A549 (cell line): Measurements from ENCODE around the gene DTWD1. TPM values are rescaled to one million over a fixed set of nuclear protein-coding genes. Genes with fewer than 3 reads are reported as not detected.

Experiments
- ATAC-seq, 2 experiments: fragments of 200-7000 bp in 1 of 2; fragments of >200 bp in 1 of 2; cut with Nextera tagmentation in 1 of 2; cut with Tn5 transposase in 1 of 2; 3 replicates each; pipeline versions ENCODE4 v1.8.0 to v1.9.1; 2018 to 2020; ENCODE audit warnings: mild to moderate bottlenecking in 1 of 2, moderate library complexity in 1 of 2
- CTCF ChIA-PET: fragments of 300-600 bp; sonication (Branson Sonifier 250); formaldehyde crosslinking; extraction: SDS; loops from one replicate; lab custom pipeline; 2021; ENCODE audit warnings: antibody characterized with exemption, inconsistent platforms; lab: Yijun Ruan, JAX
- POLR2A ChIA-PET: fragments of 350-600 bp; formaldehyde crosslinking; extraction: SDS; loops from one replicate; lab custom pipeline; 2021; ENCODE audit warnings: antibody characterized with exemption, inconsistent platforms; lab: Yijun Ruan, JAX
- DNase-seq, 2 experiments: peaks; one replicate each; pipeline versions ENCODE4 v3.0.0 to v3.0.0-alpha.2; 2011 to 2016; ENCODE audit warnings: low read depth in 1 of 2, low spot score in 1 of 2
- FAIRE-seq: peaks from 2 replicates; lab custom pipeline; 2011; peaks lifted over from hg19 to GRCh38; lab: Jason Lieb, UNC
- H3K27ac ChIP-seq, 2 experiments: fragments of >200 bp; sonication (Bioruptor Twin); formaldehyde crosslinking; 3 replicates each; pipeline ENCODE4 v1.5.1; 2016 to 2017
- H3K4me1 ChIP-seq: fragments of >200 bp; sonication (Bioruptor Twin); formaldehyde crosslinking; 3 replicates; pipeline ENCODE4 v1.6.1; 2016
- H3K4me2 ChIP-seq: fragments of >200 bp; sonication (Bioruptor Twin); formaldehyde crosslinking; 3 replicates; pipeline ENCODE4 v1.6.1; 2016
- H3K4me3 ChIP-seq: fragments of >200 bp; sonication (Bioruptor Twin); formaldehyde crosslinking; 3 replicates; pipeline ENCODE4 v1.5.1; 2016
- H3K9me3 ChIP-seq: fragments of >200 bp; sonication (Bioruptor Twin); formaldehyde crosslinking; 3 replicates; pipeline ENCODE4 v1.6.1; 2016
- ATOH8 ChIP-seq: fragments of 250-450 bp; sonication (Bioruptor Pico); IDR thresholded peaks from 2 replicates; pipeline ENCODE4 v1.5.0; 2020; ENCODE audit warnings: low read depth, mild to moderate bottlenecking, moderate library complexity
- CBX2 ChIP-seq: fragments of 200-600 bp; sonication (generic); IDR thresholded peaks from 2 replicates; pipeline ENCODE4 v1.6.1; 2016; ENCODE audit warnings: low read depth, mild to moderate bottlenecking, borderline replicate concordance
- CBX8 ChIP-seq: fragments of 200-600 bp; sonication (generic); IDR thresholded peaks from 2 replicates; pipeline ENCODE4 v1.6.1; 2016
- CEBPB ChIP-seq, 2 experiments: fragments of >200 bp in 1 of 2; sonication (Bioruptor Twin) in 1 of 2; formaldehyde crosslinking in 1 of 2; IDR thresholded peaks; 2 replicates each; pipeline ENCODE4 v1.6.1; 2012 to 2016
- CHD2 ChIP-seq: fragments of 150-350 bp; IDR thresholded peaks from 2 replicates; pipeline ENCODE4 v1.6.1; 2014; ENCODE audit warnings: low read length; ENCODE audit not compliant: partially characterized antibody
- CHD4 ChIP-seq: fragments of 200-600 bp; sonication (generic); IDR thresholded peaks from 2 replicates; pipeline ENCODE4 v1.6.1; 2016; ENCODE audit warnings: antibody characterized with exemption, mild to moderate bottlenecking, borderline replicate concordance
- E2F6 ChIP-seq: IDR thresholded peaks from 2 replicates; pipeline ENCODE4 v1.6.1; 2012; ENCODE audit warnings: low read depth, borderline replicate concordance
- FOSB ChIP-seq: fragments of 250-450 bp; sonication (Bioruptor Pico); IDR thresholded peaks from 2 replicates; pipeline ENCODE4 v1.5.0; 2020; ENCODE audit warnings: mild to moderate bottlenecking, moderate library complexity
- FOSL2 ChIP-seq, 2 experiments: fragments of 450-650 bp in 1 of 2; fragments of >200 bp in 1 of 2; sonication (Bioruptor Twin) in 1 of 2; formaldehyde crosslinking; IDR thresholded peaks; 2 replicates each; pipeline versions ENCODE4 v1.5.0 to v1.6.1; 2016 to 2020; ENCODE audit warnings: mild to moderate bottlenecking in 1 of 2, moderate library complexity in 1 of 2
- GATA3 ChIP-seq: IDR thresholded peaks from 2 replicates; pipeline ENCODE4 v1.6.1; 2012; ENCODE audit warnings: borderline replicate concordance
- HES2 ChIP-seq: fragments of >200 bp; sonication (Bioruptor Twin); formaldehyde crosslinking; IDR thresholded peaks from 2 replicates; pipeline ENCODE4 v1.6.1; 2016
- HOXB13 ChIP-seq: fragments of 250-450 bp; sonication (Bioruptor Pico); IDR thresholded peaks from 2 replicates; pipeline ENCODE4 v1.5.0; 2020; ENCODE audit warnings: low read depth, mild to moderate bottlenecking, moderate library complexity
- JUN ChIP-seq, 2 experiments: fragments of >200 bp; sonication (Bioruptor Twin); formaldehyde crosslinking; IDR thresholded peaks; 2 replicates in 1 of 2; 3 replicates in 1 of 2; pipeline ENCODE4 v1.6.1; 2016 to 2017
- JUNB ChIP-seq: fragments of >200 bp; sonication (Bioruptor Twin); formaldehyde crosslinking; IDR thresholded peaks from 2 replicates; pipeline ENCODE4 v1.6.1; 2016
- KDM5A ChIP-seq: fragments of 200-600 bp; sonication (generic); IDR thresholded peaks from 2 replicates; pipeline ENCODE4 v1.6.1; 2016; ENCODE audit warnings: antibody characterized with exemption, mild to moderate bottlenecking
- MAFK ChIP-seq: fragments of 450-650 bp; IDR thresholded peaks from 2 replicates; pipeline ENCODE4 v1.6.1; 2014; ENCODE audit not compliant: partially characterized antibody
- MAX ChIP-seq: IDR thresholded peaks from 2 replicates; pipeline ENCODE4 v1.6.1; 2012
- MYC ChIP-seq: IDR thresholded peaks from 2 replicates; pipeline ENCODE4 v1.6.1; 2012; ENCODE audit warnings: mild to moderate bottlenecking, inconsistent platforms, low read length, improper control_type of control experiment, borderline replicate concordance
- NPAS2 ChIP-seq: fragments of 250-450 bp; sonication (Bioruptor Pico); IDR thresholded peaks from 2 replicates; pipeline ENCODE4 v1.8.0; 2022; ENCODE audit warnings: mild to moderate bottlenecking, moderate library complexity, borderline replicate concordance
- POLR2A ChIP-seq: IDR thresholded peaks from 2 replicates; pipeline ENCODE4 v1.6.1; 2012; ENCODE audit warnings: mild to moderate bottlenecking, low read length
- POLR2AphosphoS2 ChIP-seq: conservative IDR thresholded peaks from 2 replicates; pipeline ENCODE4 v1.6.1; 2012; ENCODE audit warnings: low read length, improper control_type of control experiment, inconsistent platforms
- RAD21 ChIP-seq, 2 experiments: fragments of >200 bp in 1 of 2; sonication (Bioruptor Twin) in 1 of 2; formaldehyde crosslinking in 1 of 2; IDR thresholded peaks in 1 of 2; conservative IDR thresholded peaks in 1 of 2; 2 replicates in 1 of 2; 3 replicates in 1 of 2; pipeline ENCODE4 v1.6.1; 2012 to 2018; ENCODE audit warnings: inconsistent platforms in 1 of 2
- RCOR1 ChIP-seq: fragments of 150-350 bp; IDR thresholded peaks from 2 replicates; pipeline ENCODE4 v1.6.1; 2014; ENCODE audit warnings: antibody characterized with exemption, low read length, low read depth
- RFX5 ChIP-seq: fragments of 450-650 bp; IDR thresholded peaks from 2 replicates; pipeline ENCODE4 v1.7.1; 2014; ENCODE audit warnings: antibody characterized with exemption, mild to moderate bottlenecking, moderate library complexity
- TFCP2L1 ChIP-seq: fragments of 250-450 bp; sonication (Bioruptor Pico); IDR thresholded peaks from 2 replicates; pipeline ENCODE4 v1.5.0; 2021; ENCODE audit warnings: mild to moderate bottlenecking
- TP53 ChIP-seq: fragments of 250-450 bp; sonication (Bioruptor Pico); IDR thresholded peaks from 2 replicates; pipeline ENCODE4 v1.5.0; 2021; ENCODE audit warnings: mild to moderate bottlenecking, moderate library complexity
- ZC3H11A ChIP-seq: fragments of 450-650 bp; IDR thresholded peaks from 2 replicates; pipeline ENCODE4 v1.6.1; 2014; ENCODE audit warnings: antibody characterized with exemption, mild to moderate bottlenecking
- ZFP36 ChIP-seq: fragments of 450-650 bp; IDR thresholded peaks from 2 replicates; pipeline ENCODE4 v1.6.1; 2014; ENCODE audit warnings: borderline replicate concordance; ENCODE audit not compliant: partially characterized antibody
- WGBS: methylation state at CpG from one replicate; pipeline ENCODE4 v1.1.6; 2017; ENCODE audit errors: missing lambda C conversion rate; 5-methylcytosine and 5-hydroxymethylcytosine counted together
- polyA plus RNA-seq, 4 experiments: library from polyadenylated mRNA; depleted of rRNA in 3 of 4; stranded (reverse); fragments of >200 nt; fragmentation: RNase III in 1 of 4; extraction: RNeasy Plus Mini Kit Qiagen cat#74134 plus additional on column Dnase treatment in 1 of 4; gene quantifications; 2 replicates in 3 of 4; 3 replicates in 1 of 4; pipeline ENCODE4 v1.2.3, GENCODE V29; 2011 to 2017

DTWD1 gene
- polyA plus RNA-seq, 2 of the 4 experiments (the other 2 are of a cell fraction) = 17.3 to 24.3 TPM

- Histone ChIP-seq H3K4me1 (peaks cover 23% of the 10 kb centered on the region), H3K9me3 (no peaks in the 10 kb centered on the region), H3K4me3 (no peak overlapping the region), H3K4me2 (peak overlapping the region; percentile 52), H3K27ac (peak overlapping the region; percentile 39 to 65; a peak in 5 of 6 replicates)
- 83% methylated on average over 1 of the region's 1 CpG for WGBS
- DNase-seq (no peak), ATAC-seq (no peak), FAIRE-seq (no peak)
- no peak for TF ChIP-seq FOSL2 (IDR thresholded peaks at IDR 0.05)
- TF ChIP-seq FOSL2 (CRISPR knock-in tag; IDR thresholded peaks at IDR 0.05) = no peak
- no peak for TF ChIP-seq HOXB13
- TF ChIP-seq MYC = no peak
- no peak for TF ChIP-seq RFX5
- TF ChIP-seq POLR2AphosphoS2 = no peak
- no peak for TF ChIP-seq TFCP2L1
- TF ChIP-seq ZC3H11A = no peak
- no peak for TF ChIP-seq ATOH8 (CRISPR knock-in tag)
- TF ChIP-seq MAX = no peak
- no peak for TF ChIP-seq ZFP36
- no peak for TF ChIP-seq CHD2
- ChIA-PET CTCF (interaction anchor here (0.6 kb wide), 1 partner anchor 17 kb away, joined by 3 read pairs; no protein-coding TSS in a partner anchor), POLR2A (no interaction called here)
Observed at GRCh38 chr15:49674370-49674769, 53.5 kb downstream of the DTWD1 start.

- FAIRE-seq = no peak
- H3K4me1 ChIP-seq = peaks cover 23% of the 10 kb centered on the region
- peak overlapping the region; percentile 52 for H3K4me2 ChIP-seq
- H3K9me3 ChIP-seq = no peaks in the 10 kb centered on the region
- POLR2A ChIA-PET = no interaction called here
- peak; percentile 18 to 73 for DNase-seq
- TF ChIP-seq CBX2 = no peak
- TF ChIP-seq FOSL2 (IDR thresholded peaks at IDR 0.05) = 0 out of 2 replicates have a peak, but pooled peaks have one; percentile 26
- TF ChIP-seq FOSL2 (CRISPR knock-in tag; IDR thresholded peaks at IDR 0.05) = peak; percentile 50
- TF ChIP-seq JUNB = peak; percentile 57
- TF ChIP-seq, all 56 proteins: peak for 2
- H3K27ac ChIP-seq = peak overlapping the region; percentile 40 to 65; a peak in 5 of 6 replicates
- CTCF ChIA-PET = interaction anchor here (0.6 to 0.8 kb wide), 2 partner anchors 15 to 18 kb away, joined by 3 read pairs; no protein-coding TSS in a partner anchor
- H3K4me3 ChIP-seq = no peak overlapping the region
- peak; percentile 97 to 99 for ATAC-seq
Observed at GRCh38 chr15:49675041-49675440, 54.2 kb downstream of the DTWD1 start.

GRCh38 chr15:49678655-49679054 is 57.8 kb downstream of the DTWD1 start:
- no peak overlapping the region for H3K27ac ChIP-seq
- peaks cover 21% of the 10 kb centered on the region for H3K4me1 ChIP-seq
- 72% methylated on average over 4 of the region's 4 CpGs for WGBS
- TF ChIP-seq KDM5A (no peak), CBX8 (no peak), HES2 (no peak), FOSB (no peak)
- FAIRE-seq (no peak), ATAC-seq (no peak), DNase-seq (no peak)
- ChIA-PET CTCF (no interaction called here), POLR2A (no interaction called here)
- H3K4me3 ChIP-seq = no peak overlapping the region
- H3K9me3 ChIP-seq = no peaks in the 10 kb centered on the region
- no peak overlapping the region for H3K4me2 ChIP-seq

GRCh38 chr15:49686599-49686998 is 65.8 kb downstream of the DTWD1 start:
- 17% methylated on average over 1 of the region's 1 CpG for WGBS
- H3K27ac ChIP-seq = no peak overlapping the region
- H3K4me2 ChIP-seq = no peak overlapping the region
- TF ChIP-seq HES2 (no peak), TP53 (CRISPR knock-in tag) (no peak), GATA3 (no peak), RAD21 (conservative IDR thresholded peaks at IDR 0.05 in 1 of 2, IDR thresholded peaks at IDR 0.05 in 1 of 2) (no peak), CBX8 (no peak), CBX2 (no peak), NPAS2 (CRISPR knock-in tag) (no peak), RCOR1 (no peak), MAX (no peak), JUN (IDR thresholded peaks at IDR 0.05) (no peak), CEBPB (IDR thresholded peaks at IDR 0.05) (no peak), POLR2A (no peak), E2F6 (no peak), CHD4 (no peak), MAFK (no peak)
- FAIRE-seq (no peak), DNase-seq (no peak), ATAC-seq (no peak)
- CTCF ChIA-PET = no interaction called here
- POLR2A ChIA-PET = no interaction called here
- H3K9me3 ChIP-seq = no peaks in the 10 kb centered on the region
- no peaks in the 10 kb centered on the region for H3K4me1 ChIP-seq
- no peak overlapping the region for H3K4me3 ChIP-seq
